NT2/D1 (cell line): ENCODE results near the gene PIKFYVE.

Experiments used
- SUZ12 ChIP-seq: IDR thresholded peaks from 2 replicates; pipeline ENCODE4 v1.6.1; 2011; ENCODE audit not compliant: insufficient read length, insufficient read depth; ENCODE audit errors: extremely low read depth
- YY1 ChIP-seq: IDR thresholded peaks from 2 replicates; pipeline ENCODE4 v1.6.1; 2011; ENCODE audit not compliant: insufficient read length, insufficient read depth
- ZNF274 ChIP-seq: IDR thresholded peaks from 2 replicates; pipeline ENCODE4 v1.6.1; 2011; ENCODE audit warnings: mild to moderate bottlenecking, low read depth, low read length

- TF ChIP-seq YY1 = no peak
- no peak for TF ChIP-seq ZNF274
- no peak for TF ChIP-seq SUZ12
Observed at GRCh38 chr2:208248601-208249000, 17.5 kb upstream of the PIKFYVE start.
